Activated CD4-positive, alpha-beta T cell treated with anti-CD3 and anti-CD28 coated beads, Interleukin-2, amount 50 U/mL, for 4 hours (primary cell): ENCODE results near the gene CLCN7.
A peak's percentile ranks its signal among the peaks of the same experiment; 100 is the strongest.

Experiments
- DNase-seq, 2 experiments: peaks; one replicate each; pipeline ENCODE4 v3.0.0-alpha.2; 2020

Gene CLCN7

GRCh38 chr16:1474796-1475551 lies at the start of gene CLCN7:
TSS of gene CLCN7 (minus strand) at chr16:1475028. CDS start at chr16:1474974, 54 bp downstream.
- peak; percentile 76 to 80 for DNase-seq

- no peak for DNase-seq
Measured at GRCh38 chr16:1524366-1524765, 49.5 kb upstream of the CLCN7 start.

- DNase-seq, result no peak
Measured at GRCh38 chr16:1523581-1524245, 48.9 kb upstream of the CLCN7 start.

GRCh38 chr16:1520461-1520860 lies 45.6 kb upstream of the CLCN7 start:
- no peak for DNase-seq

GRCh38 chr16:1519831-1520230 lies 45.0 kb upstream of the CLCN7 start:
- DNase-seq, result no peak

- DNase-seq, result no peak
Measured at GRCh38 chr16:1518626-1519135, 43.9 kb upstream of the CLCN7 start.

GRCh38 chr16:1514507-1514906 lies 39.7 kb upstream of the CLCN7 start:
- DNase-seq, result no peak

GRCh38 chr16:1512774-1513173 lies 37.9 kb upstream of the CLCN7 start:
- DNase-seq, result no peak

GRCh38 chr16:1511662-1512569 lies 37.1 kb upstream of the CLCN7 start:
- no peak for DNase-seq

- no peak for DNase-seq
Measured at GRCh38 chr16:1510941-1511351, 36.1 kb upstream of the CLCN7 start.

GRCh38 chr16:1510272-1510671 lies 35.4 kb upstream of the CLCN7 start:
- DNase-seq, result no peak

- DNase-seq, result no peak
Measured at GRCh38 chr16:1509307-1510221, 34.7 kb upstream of the CLCN7 start.

- DNase-seq, result no peak
Measured at GRCh38 chr16:1508494-1509187, 33.8 kb upstream of the CLCN7 start.

- DNase-seq, result no peak
Measured at GRCh38 chr16:1506494-1507213, 31.8 kb upstream of the CLCN7 start.

GRCh38 chr16:1505912-1506311 lies 31.1 kb upstream of the CLCN7 start:
- no peak for DNase-seq

GRCh38 chr16:1505073-1505844 lies 30.4 kb upstream of the CLCN7 start:
- DNase-seq, result no peak

GRCh38 chr16:1503110-1503955 lies 28.5 kb upstream of the CLCN7 start:
- DNase-seq, result no peak

- DNase-seq, result no peak
Measured at GRCh38 chr16:1502092-1503004, 27.5 kb upstream of the CLCN7 start.
